Raji (cell line): ENCODE measurements around the gene PCDHA7.
"Not testable (repeated sequence)": the region's sequence is repeated elsewhere in the genome, so short reads cannot be mapped to it uniquely, and the experiment has no call there.

Experiments
- POLR2A ChIP-seq: IDR thresholded peaks from 2 replicates; pipeline ENCODE4 v1.6.1; 2011; ENCODE audit warnings: low read depth, low read length, control low read depth; ENCODE audit not compliant: insufficient read depth

Gene PCDHA7

GRCh38 chr5:140827704-140828361, 6.2 kb upstream of the PCDHA7 start, which contains the start of gene PCDHA6:
TSS of gene PCDHA6 (plus strand) at chr5:140827960. CDS start at chr5:140828092, 132 bp downstream.
- no peak for TF ChIP-seq POLR2A

GRCh38 chr5:140828362-140828737, 5.7 kb upstream of the PCDHA7 start:
- TF ChIP-seq POLR2A: no peak

- no peak for TF ChIP-seq POLR2A
These were observed 1.8 kb downstream of the PCDHA7 start for GRCh38 chr5:140835622-140836510.

- TF ChIP-seq POLR2A: no peak
These were observed 7.2 kb downstream of the PCDHA7 start, which contains the start of gene PCDHA8 for GRCh38 chr5:140840978-140841962. TSS of gene PCDHA8 (plus strand) at chr5:140841187. CDS start at chr5:140841322, 135 bp downstream.

- no peak for TF ChIP-seq POLR2A
These were observed 9.0 kb downstream of the PCDHA7 start for GRCh38 chr5:140842798-140843733.

- TF ChIP-seq POLR2A: not testable (repeated sequence)
These were observed 14.4 kb downstream of the PCDHA7 start, which contains the start of gene PCDHA9 for GRCh38 chr5:140848139-140849102. TSS of gene PCDHA9 (plus strand) at chr5:140848382. CDS start at chr5:140848496, 114 bp downstream.

- no peak for TF ChIP-seq POLR2A
These were observed 22.0 kb downstream of the PCDHA7 start, which contains the start of gene PCDHA10 for GRCh38 chr5:140855772-140856674. TSS of gene PCDHA10 (plus strand) at chr5:140855897. CDS start at chr5:140856049, 152 bp downstream.

GRCh38 chr5:140857177-140857986, 23.3 kb downstream of the PCDHA7 start:
- TF ChIP-seq POLR2A: no peak

- no peak for TF ChIP-seq POLR2A
These were observed 23.8 kb downstream of the PCDHA7 start for GRCh38 chr5:140857987-140858240.

- TF ChIP-seq POLR2A: no peak
These were observed 28.6 kb downstream of the PCDHA7 start for GRCh38 chr5:140862441-140863295.
